A673 (cell line): Measurements from ENCODE around the gene ALKBH8. TPM values are rescaled to one million over a fixed set of nuclear protein-coding genes. Genes with fewer than 3 reads are reported as not detected.
"Not testable (repeated sequence)": the region's sequence is repeated elsewhere in the genome, so short reads cannot be mapped to it uniquely, and the experiment has no call there.

ENCODE experiments used
- BruUV-seq: library from RNA; stranded (reverse); fragments of 400-500 nt; replicated peaks from 2 replicates; lab custom pipeline; 2021; lab: Mats Ljungman, UMichigan
- CTCF ChIA-PET: fragments of 300-600 bp; sonication (Branson Sonifier 250); formaldehyde crosslinking; loops from one replicate; lab custom pipeline; 2022; ENCODE audit warnings: antibody characterized with exemption; lab: Charles Lee
- POLR2A ChIA-PET: fragments of 300-600 bp; sonication (Branson Sonifier 250); formaldehyde crosslinking; loops from one replicate; lab custom pipeline; 2022; ENCODE audit warnings: antibody characterized with exemption; ENCODE audit not compliant: low non-redundant PET; lab: Charles Lee
- DNase-seq: peaks from one replicate; pipeline ENCODE4 v3.0.0-alpha.2; 2015; ENCODE audit warnings: low spot score
- H3K27ac ChIP-seq: fragments of 200-600 bp; sonication (generic); 2 replicates; pipeline ENCODE4 v1.5.1; 2016; ENCODE audit warnings: mixed run types, low read depth, mild to moderate bottlenecking, mixed read lengths, antibody characterized with exemption, low read length; ENCODE audit not compliant: poor library complexity, severe bottlenecking
- H3K27me3 ChIP-seq: fragments of 200-600 bp; sonication (generic); replicated peaks from 2 replicates; pipeline ENCODE4 v1.6.1; 2017; ENCODE audit warnings: mixed run types, low read depth, mild to moderate bottlenecking, mixed read lengths, antibody characterized with exemption, low read length; ENCODE audit not compliant: insufficient read depth, poor library complexity
- H3K36me3 ChIP-seq: fragments of 200-600 bp; sonication (generic); 2 replicates; pipeline ENCODE4 v1.6.1; 2016; ENCODE audit warnings: mixed run types, mild to moderate bottlenecking, mixed read lengths, antibody characterized with exemption, low read length; ENCODE audit not compliant: insufficient read depth, poor library complexity, severe bottlenecking
- H3K4me1 ChIP-seq: fragments of 200-600 bp; sonication (generic); 2 replicates; pipeline ENCODE4 v1.6.1; 2017; ENCODE audit warnings: mixed run types, mild to moderate bottlenecking, mixed read lengths, antibody characterized with exemption, low read length; ENCODE audit not compliant: insufficient read depth, poor library complexity, severe bottlenecking
- H3K4me3 ChIP-seq: fragments of 200-600 bp; sonication (generic); 2 replicates; pipeline ENCODE4 v1.5.1; 2016; ENCODE audit warnings: low read depth, mixed run types, mild to moderate bottlenecking, mixed read lengths, low read length; ENCODE audit not compliant: poor library complexity, severe bottlenecking
- H3K9me3 ChIP-seq: fragments of 200-600 bp; sonication (generic); 2 replicates; pipeline ENCODE4 v1.6.1; 2016; ENCODE audit warnings: mixed run types, low read depth, mild to moderate bottlenecking, mixed read lengths, antibody characterized with exemption, low read length; ENCODE audit not compliant: poor library complexity, severe bottlenecking
- CTCF ChIP-seq: fragments of 300-800, 200-600 bp; sonication (generic); conservative IDR thresholded peaks from 2 replicates; pipeline ENCODE4 v1.5.1; 2017; ENCODE audit warnings: low read depth, mild to moderate bottlenecking, antibody characterized with exemption, low read length, moderate library complexity, mixed read lengths
- EZH2 ChIP-seq: fragments of 200-600 bp; sonication (generic); IDR thresholded peaks from 2 replicates; pipeline ENCODE4 v1.6.1; 2017; ENCODE audit warnings: borderline replicate concordance, low read depth, mild to moderate bottlenecking, mixed read lengths, antibody characterized with exemption, low read length; ENCODE audit not compliant: poor library complexity, severe bottlenecking
- intact Hi-C: fragments of 100-400 bp; cut with micrococcal nuclease; formaldehyde crosslinking; loops from one replicate; pipeline ENCODE4 v1.10.0; 2022; ENCODE audit not compliant: unreplicated experiment
- total RNA-seq: library from RNA; stranded (reverse); gene quantifications from 2 replicates; pipeline ENCODE4 v1.2.3, GENCODE V29; 2021

ALKBH8 gene
- total RNA-seq, 1 experiment from 2014 or later = 17.0 TPM

- no peaks in the 10 kb centered on the region for H3K36me3 ChIP-seq
- no peak overlapping the region for H3K4me3 ChIP-seq
- no peaks in the 10 kb centered on the region for H3K4me1 ChIP-seq
- BruUV-seq = no TSS peak
- TF ChIP-seq CTCF = no peak
- no peak for TF ChIP-seq EZH2
- H3K27me3 ChIP-seq = no peaks in the 10 kb centered on the region
- intact Hi-C loops = no loop called here
- H3K9me3 ChIP-seq = no peaks in the 10 kb centered on the region
- H3K27ac ChIP-seq = no peak overlapping the region
- ChIA-PET CTCF (no interaction called here), POLR2A (no interaction called here)
- DNase-seq = no peak
Observed at GRCh38 chr11:107467696-107468095, 97.8 kb downstream of the ALKBH8 start.

DNA sequence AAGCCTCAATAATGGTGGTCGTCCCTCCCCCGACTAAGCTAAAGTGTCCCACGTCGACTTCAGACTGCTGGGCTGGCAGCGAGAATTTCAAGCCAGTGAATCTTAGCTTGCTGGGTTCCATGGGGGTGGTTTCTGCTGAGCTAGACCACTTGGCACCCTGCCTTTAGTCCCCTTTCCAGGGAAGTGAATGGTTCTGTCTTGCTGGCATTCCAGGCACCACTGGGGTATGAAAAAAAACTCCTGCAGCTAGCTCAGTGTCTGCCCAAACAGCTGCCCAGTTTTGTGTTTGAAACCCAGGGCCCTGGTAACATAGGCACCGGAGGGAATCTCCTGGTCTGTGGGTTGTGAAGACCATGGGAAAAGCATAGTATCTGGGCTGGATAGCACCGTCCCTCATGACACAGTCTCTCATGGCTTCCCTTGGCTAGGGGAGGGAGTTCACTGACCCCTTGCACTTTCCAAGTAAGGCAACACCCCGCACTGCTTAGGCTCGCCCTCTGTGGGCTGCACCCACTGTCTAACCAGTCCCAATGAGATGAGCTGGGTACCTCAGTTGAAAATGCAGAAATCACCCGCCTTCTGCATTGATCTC, 99.2 kb downstream of the ALKBH8 start:
- H3K9me3 ChIP-seq, POLR2A ChIA-PET, H3K27me3 ChIP-seq, H3K4me1 ChIP-seq, H3K36me3 ChIP-seq, H3K27ac ChIP-seq, H3K4me3 ChIP-seq, CTCF ChIA-PET, DNase-seq, intact Hi-C loops, BruUV-seq: not testable (repeated sequence)

DNA sequence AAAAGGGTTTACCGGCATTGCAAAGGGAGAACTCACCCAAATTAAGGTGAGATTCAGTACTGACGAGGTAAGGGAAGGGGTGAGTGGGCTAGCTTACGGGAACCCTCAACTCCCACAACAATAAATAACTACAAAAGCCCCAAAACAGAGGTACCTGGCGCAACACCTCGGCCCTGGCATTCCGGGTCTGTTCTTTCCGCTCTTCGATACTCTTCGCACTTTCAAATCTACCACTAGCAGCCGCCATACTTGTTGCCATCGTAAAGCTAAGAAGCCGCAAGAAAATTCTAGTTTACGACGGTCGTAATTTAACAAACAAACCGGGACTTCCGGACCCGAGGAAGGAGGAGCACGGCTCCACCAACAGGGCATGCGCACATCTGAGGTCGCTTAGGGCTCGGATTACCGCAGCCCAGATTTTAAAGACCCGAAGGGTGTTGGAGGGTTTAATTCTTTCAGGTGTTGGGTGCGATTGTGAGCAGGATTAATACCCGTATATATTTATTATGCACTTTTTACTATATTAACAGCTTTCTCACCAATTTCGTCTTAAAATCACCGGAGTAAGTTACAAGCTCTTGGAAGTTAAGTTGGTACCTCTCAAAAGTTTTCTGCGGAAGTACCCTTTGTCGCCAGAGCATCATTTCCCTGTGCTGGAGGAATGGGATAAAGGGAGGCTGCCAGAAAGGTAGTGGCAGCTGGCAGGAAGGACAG, 107.8 kb downstream of the ALKBH8 start, which contains the start of gene CWF19L2:
Gene CWF19L2 (minus strand): TSS at position 268 of the 714 bp plus-strand sequence. CDS start 9 bp downstream, at position 259.
- Histone ChIP-seq H3K4me1 (peaks cover 6% of the 10 kb centered on the region), H3K36me3 (peaks cover 13% of the 10 kb centered on the region), H3K27me3 (no peaks in the 10 kb centered on the region), H3K9me3 (no peaks in the 10 kb centered on the region), H3K4me3 (peak within 1 kb of the TSS; percentile 69), H3K27ac (peak within 1 kb of the TSS; percentile 79)
- CTCF ChIA-PET = interaction anchor here (0.6 kb wide), 1 partner anchor 414 kb away, joined by 3 read pairs; no protein-coding TSS in a partner anchor
- POLR2A ChIA-PET = no interaction called here
- DNase-seq = peak; percentile 98
- no peak for TF ChIP-seq EZH2
- 0 out of 2 replicates have a peak, but pooled peaks have one; percentile 10 for TF ChIP-seq CTCF
- intact Hi-C loops = no loop called here
- TSS peak; percentile 99 for BruUV-seq
